DND-41 (cell line): ENCODE results near the gene POLD1.
"Not testable (repeated sequence)": the region's sequence is repeated elsewhere in the genome, so short reads cannot be mapped to it uniquely, and the experiment has no call there.

ENCODE experiments used
- ATAC-seq: fragments of 200-7000 bp; cut with Tn5 transposase; 3 replicates; pipeline ENCODE4 v1.9.1; 2021; ENCODE audit warnings: low read depth; ENCODE audit not compliant: insufficient read depth
- DNase-seq: peaks from one replicate; pipeline ENCODE4 v3.0.0-alpha.2; 2020
- H2AFZ ChIP-seq: 2 replicates; pipeline ENCODE4 v1.6.0; 2012; ENCODE audit warnings: low read depth, low read length
- H3K27ac ChIP-seq: 2 replicates; pipeline ENCODE4 v1.5.1; 2012; ENCODE audit warnings: low read length, inconsistent platforms
- H3K27me3 ChIP-seq: fragments of 200-600 bp; sonication (generic); 2 replicates; pipeline ENCODE4 v1.6.0; 2012; ENCODE audit warnings: low read length, mild to moderate bottlenecking, inconsistent platforms; ENCODE audit not compliant: insufficient read depth, poor library complexity
- H3K36me3 ChIP-seq: 2 replicates; pipeline ENCODE4 v1.5.1; 2012; ENCODE audit warnings: low read length, inconsistent platforms; ENCODE audit not compliant: insufficient read depth
- H3K4me1 ChIP-seq: 2 replicates; pipeline ENCODE4 v1.5.1; 2012; ENCODE audit warnings: mild to moderate bottlenecking, low read length; ENCODE audit not compliant: insufficient read depth
- H3K4me2 ChIP-seq: 2 replicates; pipeline ENCODE4 v1.6.0; 2012; ENCODE audit warnings: mild to moderate bottlenecking, moderate library complexity, low read length, inconsistent platforms; ENCODE audit not compliant: insufficient read depth
- H3K4me3 ChIP-seq, 2 experiments: fragments of 200-600 bp in 1 of 2; shearing (Covaris generic) in 1 of 2; 2 replicates each; pipeline ENCODE4 v1.5.1; 2012 to 2016; ENCODE audit warnings: inconsistent platforms in 2 of 2, low read length in 2 of 2, mild to moderate bottlenecking in 2 of 2, low read depth in 1 of 2, moderate library complexity in 1 of 2
- H3K79me2 ChIP-seq: 2 replicates; pipeline ENCODE4 v1.6.0; 2012; ENCODE audit warnings: low read length, inconsistent platforms; ENCODE audit not compliant: insufficient read depth
- H3K9ac ChIP-seq: 2 replicates; pipeline ENCODE4 v1.6.0; 2012; ENCODE audit warnings: low read depth, mild to moderate bottlenecking, inconsistent platforms, low read length, moderate library complexity
- H3K9me3 ChIP-seq: 2 replicates; pipeline ENCODE4 v1.5.1; 2012; ENCODE audit warnings: low read length, moderate library complexity, mild to moderate bottlenecking, inconsistent platforms; ENCODE audit not compliant: insufficient read depth, severe bottlenecking
- H4K20me1 ChIP-seq: 2 replicates; pipeline ENCODE4 v1.6.0; 2012; ENCODE audit warnings: low read length; ENCODE audit not compliant: insufficient read depth
- EZH2 ChIP-seq: IDR thresholded peaks from 3 replicates; pipeline ENCODE4 v1.6.1; 2012; ENCODE audit warnings: borderline replicate concordance, low read depth, mild to moderate bottlenecking, moderate library complexity, low read length, inconsistent platforms; ENCODE audit not compliant: severe bottlenecking
- TF ChIP-seq, protein P1 (sequence below): IDR thresholded peaks from 2 replicates; pipeline ENCODE4 v1.5.1; 2012; ENCODE audit warnings: borderline replicate concordance, low read length, moderate library complexity, mild to moderate bottlenecking; ENCODE audit not compliant: poor library complexity, severe bottlenecking; ENCODE audit errors: extremely low read depth

POLD1 gene

GRCh38 chr19:50341091-50341564 is 43.0 kb upstream of the POLD1 start:
- no peak overlapping the region for H2AFZ ChIP-seq
- no peaks in the 10 kb centered on the region for H3K79me2 ChIP-seq
- H3K27me3 ChIP-seq = no peaks in the 10 kb centered on the region
- no peaks in the 10 kb centered on the region for H4K20me1 ChIP-seq
- H3K9me3 ChIP-seq = no peaks in the 10 kb centered on the region
- H3K4me1 ChIP-seq = no peaks in the 10 kb centered on the region
- no peak for DNase-seq
- no peak overlapping the region for H3K4me3 ChIP-seq
- no peak overlapping the region for H3K27ac ChIP-seq
- H3K36me3 ChIP-seq = no peaks in the 10 kb centered on the region
- H3K9ac ChIP-seq = no peak overlapping the region
- no peak for ATAC-seq
- H3K4me2 ChIP-seq = no peak overlapping the region
- TF ChIP-seq, protein P1, sequence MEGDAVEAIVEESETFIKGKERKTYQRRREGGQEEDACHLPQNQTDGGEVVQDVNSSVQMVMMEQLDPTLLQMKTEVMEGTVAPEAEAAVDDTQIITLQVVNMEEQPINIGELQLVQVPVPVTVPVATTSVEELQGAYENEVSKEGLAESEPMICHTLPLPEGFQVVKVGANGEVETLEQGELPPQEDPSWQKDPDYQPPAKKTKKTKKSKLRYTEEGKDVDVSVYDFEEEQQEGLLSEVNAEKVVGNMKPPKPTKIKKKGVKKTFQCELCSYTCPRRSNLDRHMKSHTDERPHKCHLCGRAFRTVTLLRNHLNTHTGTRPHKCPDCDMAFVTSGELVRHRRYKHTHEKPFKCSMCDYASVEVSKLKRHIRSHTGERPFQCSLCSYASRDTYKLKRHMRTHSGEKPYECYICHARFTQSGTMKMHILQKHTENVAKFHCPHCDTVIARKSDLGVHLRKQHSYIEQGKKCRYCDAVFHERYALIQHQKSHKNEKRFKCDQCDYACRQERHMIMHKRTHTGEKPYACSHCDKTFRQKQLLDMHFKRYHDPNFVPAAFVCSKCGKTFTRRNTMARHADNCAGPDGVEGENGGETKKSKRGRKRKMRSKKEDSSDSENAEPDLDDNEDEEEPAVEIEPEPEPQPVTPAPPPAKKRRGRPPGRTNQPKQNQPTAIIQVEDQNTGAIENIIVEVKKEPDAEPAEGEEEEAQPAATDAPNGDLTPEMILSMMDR = no peak
- no peak for TF ChIP-seq EZH2

GRCh38 chr19:50344661-50345318 is 39.4 kb upstream of the POLD1 start:
- H3K79me2 ChIP-seq = no peaks in the 10 kb centered on the region
- H2AFZ ChIP-seq = no peak overlapping the region
- H3K27ac ChIP-seq = no peak overlapping the region
- no peaks in the 10 kb centered on the region for H3K27me3 ChIP-seq
- H3K9me3 ChIP-seq = no peaks in the 10 kb centered on the region
- no peak overlapping the region for H3K4me3 ChIP-seq
- no peaks in the 10 kb centered on the region for H4K20me1 ChIP-seq
- no peak for DNase-seq
- TF ChIP-seq EZH2 = no peak
- TF ChIP-seq, protein P1 = no peak
- H3K9ac ChIP-seq = no peak overlapping the region
- ATAC-seq = no peak
- no peak overlapping the region for H3K4me2 ChIP-seq
- H3K36me3 ChIP-seq = no peaks in the 10 kb centered on the region
- no peaks in the 10 kb centered on the region for H3K4me1 ChIP-seq

- not testable (repeated sequence) for DNase-seq, H3K9ac ChIP-seq, H3K4me2 ChIP-seq, H3K9me3 ChIP-seq, H2AFZ ChIP-seq, H3K4me3 ChIP-seq, H3K4me1 ChIP-seq, H3K27me3 ChIP-seq, ATAC-seq, H3K79me2 ChIP-seq, H3K36me3 ChIP-seq, H4K20me1 ChIP-seq, H3K27ac ChIP-seq
Observed at GRCh38 chr19:50347089-50347581, 37.0 kb upstream of the POLD1 start.

DNA sequence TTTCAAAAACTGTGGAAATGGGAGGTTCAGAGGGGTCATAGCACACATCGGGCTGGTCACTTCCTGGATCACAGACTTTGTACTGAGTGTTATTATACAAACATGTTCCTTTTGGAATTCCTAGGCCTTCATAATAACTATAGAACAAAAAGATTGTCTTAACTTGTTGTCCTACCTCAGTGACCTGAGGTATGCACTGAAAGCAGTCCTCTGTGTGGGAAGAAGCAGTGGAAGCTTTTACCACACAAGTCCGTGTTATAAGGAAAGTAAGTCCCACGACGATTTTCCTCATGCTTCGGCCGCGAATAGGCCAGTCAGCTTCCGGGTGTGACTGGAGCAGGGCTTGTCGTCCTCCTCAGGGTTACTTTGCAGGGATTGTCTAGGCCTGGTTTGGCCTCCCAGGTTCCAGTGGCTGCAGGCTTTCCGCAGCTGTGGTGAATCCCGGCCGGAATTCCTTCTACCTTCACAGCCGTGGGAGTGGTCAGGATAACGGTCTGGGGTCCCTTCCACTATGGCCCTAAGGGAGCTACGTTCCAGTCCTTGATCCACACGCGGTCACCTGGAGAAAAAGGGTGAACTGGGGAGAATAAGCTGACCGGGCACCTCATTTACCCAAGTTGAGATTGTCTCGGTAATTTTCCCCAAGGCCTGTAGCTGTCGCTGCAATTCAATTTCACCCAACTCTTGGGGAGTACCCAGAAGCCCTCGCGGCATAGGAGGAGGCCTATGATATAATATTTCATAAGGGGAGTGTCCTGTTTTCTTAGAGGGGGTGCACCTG is 34.7 kb upstream of the POLD1 start:
- Histone ChIP-seq H3K27me3 (no peaks in the 10 kb centered on the region), H3K4me1 (no peaks in the 10 kb centered on the region), H3K4me2 (no peak overlapping the region), H3K9ac (no peak overlapping the region), H2AFZ (no peak overlapping the region), H3K9me3 (no peaks in the 10 kb centered on the region), H3K27ac (no peak overlapping the region), H4K20me1 (no peaks in the 10 kb centered on the region), H3K4me3 (no peak overlapping the region), H3K36me3 (no peaks in the 10 kb centered on the region), H3K79me2 (no peaks in the 10 kb centered on the region)
- TF ChIP-seq, protein P1 = no peak
- TF ChIP-seq EZH2 = no peak
- no peak for DNase-seq
- no peak for ATAC-seq
